ENCODE data around the gene AOPEP.
"Not testable (repeated sequence)": the region's sequence is repeated elsewhere in the genome, so short reads cannot be mapped to it uniquely, and the experiment has no call there.

The AOPEP gene

DNA sequence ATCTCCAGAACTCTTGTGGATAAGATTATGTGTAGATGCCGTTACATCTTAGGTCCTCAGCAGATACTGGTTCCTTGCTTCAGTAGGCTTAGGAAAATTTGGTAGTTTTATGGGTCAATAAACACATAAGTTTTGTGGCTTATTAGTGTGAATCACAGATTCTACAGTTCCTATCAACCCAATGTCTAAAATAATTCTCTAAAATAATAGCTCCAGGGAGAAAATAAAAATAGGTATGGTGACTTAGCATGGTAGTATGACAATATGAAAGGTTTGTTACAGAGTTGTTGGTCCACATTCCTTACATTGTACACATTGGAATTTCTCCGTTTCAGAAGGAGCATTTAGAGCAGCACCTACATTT lies 91.7 kb downstream of the AOPEP start:
- no peak for DNase-seq (ENCODE audit: low read depth in 3 of 3)

- no peak for DNase-seq (ENCODE audit: low read depth in 3 of 3)
Measured at GRCh38 chr9:94819161-94819687, 92.7 kb downstream of the AOPEP start.

DNA sequence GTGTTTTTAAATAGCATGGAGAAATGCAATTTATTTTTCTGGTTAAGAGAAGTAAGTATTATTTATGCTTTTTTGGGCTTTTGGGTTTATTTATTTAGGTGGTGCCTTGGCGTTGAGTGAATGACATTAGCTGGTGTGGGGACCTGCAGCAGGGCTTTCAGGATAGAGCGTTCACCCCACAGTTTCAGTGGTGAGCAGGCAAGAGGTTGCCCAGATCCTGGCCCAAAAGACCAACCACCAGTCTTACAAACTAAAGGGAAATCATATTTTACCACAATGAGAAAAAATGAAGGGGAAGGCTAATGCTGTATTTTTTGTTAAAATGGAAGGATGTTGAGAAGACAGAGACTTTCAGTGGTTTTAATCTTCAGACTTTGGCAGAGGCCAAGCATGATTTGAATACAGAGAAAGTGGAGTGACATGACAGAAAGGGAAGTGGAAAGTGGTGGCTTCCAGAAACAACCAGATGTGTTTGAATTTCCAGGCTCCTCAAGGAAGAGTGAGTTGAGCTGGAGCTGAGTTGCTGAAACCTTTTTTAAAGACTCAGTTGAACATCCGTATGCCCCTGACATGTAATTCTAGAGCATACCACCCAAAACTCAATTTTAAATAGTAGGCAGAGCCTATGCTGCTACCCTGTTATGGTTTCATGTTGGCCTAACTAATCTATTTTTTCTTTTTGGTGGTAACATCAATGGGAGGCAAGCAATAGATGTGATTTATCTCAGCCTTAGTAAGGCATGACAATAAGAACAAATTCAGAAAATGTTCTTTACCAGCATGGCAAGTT lies 94.8 kb downstream of the AOPEP start:
- no peak for DNase-seq (ENCODE audit: low read depth in 3 of 3)

DNA sequence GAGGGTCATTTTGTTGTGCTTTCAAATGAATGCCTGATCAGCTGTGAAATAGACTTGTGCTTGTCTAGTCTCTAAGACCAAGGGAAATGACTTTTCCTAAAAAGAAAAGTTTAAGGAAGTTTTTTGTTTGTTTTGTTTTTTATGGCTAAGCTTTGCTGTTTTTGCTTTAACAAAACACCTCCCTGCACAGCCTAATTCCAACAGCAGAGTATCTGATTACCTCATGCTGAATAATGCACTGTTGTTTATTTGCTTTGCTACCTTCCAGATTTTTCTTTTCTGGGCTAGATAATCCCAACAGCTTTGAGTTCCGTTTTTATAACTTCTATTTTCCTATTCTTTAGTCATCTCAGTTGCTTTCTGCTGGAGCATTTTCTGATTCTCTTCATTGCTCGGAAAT lies 95.8 kb downstream of the AOPEP start:
- DNase-seq (ENCODE audit: low read depth in 3 of 3) = no peak

GRCh38 chr9:94823710-94824109 lies 97.2 kb downstream of the AOPEP start:
- no peak for DNase-seq (ENCODE audit: low read depth in 3 of 3)

DNA sequence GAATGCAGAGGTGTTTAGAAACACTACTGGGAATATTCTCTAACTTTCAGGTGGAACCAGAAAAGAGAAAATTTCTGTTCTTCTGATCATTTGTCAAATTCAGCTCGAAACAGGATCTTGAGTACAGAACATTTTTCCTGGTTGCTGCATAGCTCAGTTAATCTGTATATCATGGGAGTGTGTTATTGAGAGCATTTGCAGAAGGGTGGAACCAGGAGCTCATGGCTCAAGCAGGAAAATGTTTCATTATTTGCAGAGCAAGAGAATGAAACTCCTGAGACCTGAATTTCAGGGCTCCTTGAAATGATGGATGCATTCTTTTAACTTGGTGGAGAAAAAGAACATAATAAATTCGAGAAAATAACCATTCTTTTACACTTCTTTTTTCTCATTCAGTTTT lies 97.9 kb downstream of the AOPEP start:
- DNase-seq (ENCODE audit: low read depth in 3 of 3) = no peak

GRCh38 chr9:94824913-94825610 lies 98.6 kb downstream of the AOPEP start:
- DNase-seq (ENCODE audit: low read depth in 3 of 3) = no peak

GRCh38 chr9:94825611-94825958 lies 99.1 kb downstream of the AOPEP start:
- no peak for DNase-seq (ENCODE audit: low read depth in 3 of 3)

GRCh38 chr9:94826044-94826443 lies 99.5 kb downstream of the AOPEP start:
- no peak for DNase-seq (ENCODE audit: low read depth in 3 of 3)

- DNase-seq (ENCODE audit: low read depth in 3 of 3) = no peak
Measured at GRCh38 chr9:94826644-94827410, 100.3 kb downstream of the AOPEP start.

DNA sequence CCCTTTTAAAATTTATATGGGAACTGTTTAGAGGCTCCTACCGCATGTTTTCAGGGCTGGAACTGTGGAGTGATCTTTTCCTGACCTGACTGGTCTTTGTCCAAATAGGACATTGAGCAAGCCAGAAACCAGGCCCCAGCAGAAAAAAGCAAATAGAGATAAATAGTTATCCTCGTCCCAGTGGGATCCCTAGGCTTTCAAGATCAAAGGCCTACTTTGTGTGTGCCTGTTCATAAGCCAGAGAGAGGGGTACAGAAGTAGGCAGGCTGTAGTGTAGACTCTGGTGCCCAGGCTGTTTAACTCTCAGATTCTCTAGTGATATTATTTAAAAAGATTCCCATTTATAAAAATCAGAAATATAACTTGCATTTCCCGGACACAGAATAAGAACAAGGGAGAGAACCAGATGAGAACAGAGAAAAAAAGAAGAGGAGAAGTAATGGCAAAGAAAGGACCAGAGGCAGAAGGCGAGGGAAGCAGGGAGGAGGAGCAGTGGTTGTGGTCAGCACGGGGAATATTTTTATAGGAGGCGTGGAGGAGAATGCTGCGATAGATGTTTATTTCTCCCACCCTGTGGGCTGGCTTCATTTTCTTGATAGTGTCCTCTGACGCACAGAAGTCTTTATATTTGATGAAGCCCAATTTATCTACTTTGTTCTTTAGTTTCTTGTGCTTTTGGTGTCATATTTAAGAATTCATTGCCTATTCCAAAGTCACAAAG lies 101.2 kb downstream of the AOPEP start:
- no peak for DNase-seq (ENCODE audit: low read depth in 3 of 3)

- no peak for DNase-seq (ENCODE audit: low read depth in 3 of 3)
Measured at GRCh38 chr9:94829380-94830070, 103.0 kb downstream of the AOPEP start.

DNA sequence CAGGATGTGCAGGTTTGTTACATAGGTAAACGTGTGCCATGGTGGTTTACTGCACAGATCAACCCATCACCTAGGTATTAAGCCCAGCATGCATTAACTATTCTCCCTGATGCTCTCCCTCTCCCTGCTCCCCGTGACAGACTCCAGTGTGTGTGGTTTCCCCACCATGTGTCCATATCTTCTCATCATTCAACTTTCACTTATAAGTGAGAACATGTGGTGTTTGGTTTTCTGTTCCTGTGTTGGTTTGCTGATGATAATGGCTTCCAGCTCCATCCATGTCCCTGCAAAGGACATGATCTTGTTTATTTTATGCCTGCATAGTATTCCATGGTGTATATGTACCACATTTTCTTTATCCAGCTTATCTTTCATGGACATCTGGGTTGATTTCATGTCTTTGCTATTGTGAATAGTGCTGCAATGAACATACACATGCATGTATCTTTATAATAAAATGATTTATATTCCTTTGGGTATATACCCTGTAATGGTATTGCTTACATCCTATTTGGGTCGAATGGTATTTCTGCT lies 103.6 kb downstream of the AOPEP start:
- DNase-seq (ENCODE audit: low read depth in 3 of 3) = not testable (repeated sequence)

DNA sequence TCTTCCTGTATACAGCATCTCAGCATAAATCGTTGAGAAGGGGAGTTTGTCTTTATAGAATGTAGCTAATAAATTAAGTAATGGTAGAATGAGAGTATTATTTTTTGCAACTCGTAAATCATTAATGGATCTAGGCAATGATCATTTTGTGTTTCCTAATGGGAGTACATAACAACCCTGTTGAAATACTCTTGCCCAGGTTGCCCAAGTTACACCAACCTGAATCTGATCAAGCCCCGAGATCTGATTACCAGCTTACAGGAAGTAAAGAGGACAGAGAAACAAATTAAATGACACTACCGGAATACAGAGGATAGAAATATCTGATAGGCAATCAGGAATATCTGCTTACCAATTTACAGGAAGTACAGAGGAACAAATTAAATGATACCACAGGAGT lies 107.3 kb downstream of the AOPEP start:
- no peak for DNase-seq (ENCODE audit: low read depth in 3 of 3)

DNA sequence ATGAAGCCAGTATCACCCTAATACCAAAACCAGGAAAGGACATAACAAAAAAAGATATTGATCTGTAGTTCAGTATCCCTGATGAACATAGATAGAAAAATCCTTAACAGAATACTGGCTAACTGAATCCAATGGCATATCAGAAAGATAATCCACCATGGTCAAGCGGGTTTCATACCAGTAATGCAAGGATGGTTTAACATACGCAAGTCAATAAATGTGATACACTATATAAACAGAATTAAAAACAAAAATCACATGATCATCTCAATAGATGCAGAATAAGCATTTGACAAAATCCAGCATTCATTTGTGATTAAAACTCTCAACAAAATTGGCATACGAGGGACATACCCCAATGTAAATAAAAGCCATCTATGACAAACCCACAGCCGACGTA lies 110.9 kb downstream of the AOPEP start:
- no peak for DNase-seq (ENCODE audit: low read depth in 3 of 3)

GRCh38 chr9:94839398-94839797 lies 112.9 kb downstream of the AOPEP start:
- no peak for DNase-seq (ENCODE audit: low read depth in 3 of 3)

GRCh38 chr9:94840738-94841137 lies 114.2 kb downstream of the AOPEP start:
- no peak for DNase-seq (ENCODE audit: low read depth in 3 of 3)

- DNase-seq (ENCODE audit: low read depth in 3 of 3) = no peak
Measured at GRCh38 chr9:94843134-94843533, 116.6 kb downstream of the AOPEP start.

GRCh38 chr9:94846739-94847138 lies 120.2 kb downstream of the AOPEP start:
- DNase-seq (ENCODE audit: low read depth in 3 of 3) = no peak

- no peak for DNase-seq (ENCODE audit: low read depth in 3 of 3)
Measured at GRCh38 chr9:94847486-94847885, 121.0 kb downstream of the AOPEP start.

DNA sequence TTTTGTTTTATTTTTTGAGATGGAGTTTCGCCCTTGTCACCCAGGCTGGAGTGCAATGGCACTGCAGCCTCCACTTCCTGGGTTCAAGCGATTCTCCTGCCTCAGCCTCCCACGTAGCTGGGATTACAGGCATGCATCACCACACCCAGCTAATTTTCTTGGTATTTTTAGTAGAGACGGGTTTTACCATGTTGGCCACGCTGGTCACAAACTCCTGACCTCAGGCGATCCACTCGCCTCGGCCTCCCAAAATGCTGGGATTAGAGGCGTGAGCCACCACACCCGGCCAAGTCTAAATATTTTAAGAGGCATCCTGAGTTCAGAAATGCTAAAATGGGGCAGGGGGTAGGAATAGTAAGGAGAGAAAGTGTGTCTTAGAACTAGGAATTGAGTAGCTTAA lies 122.3 kb downstream of the AOPEP start:
- DNase-seq (ENCODE audit: low read depth in 3 of 3) = not testable (repeated sequence)

Measured in stimulated activated CD4-positive, alpha-beta T cell treated with anti-CD3 and anti-CD28 coated beads, TNF-alpha, amount 100 ng/mL, for 24 hours (primary cell).